Ovary (tissue), 9 donors: Measurements from ENCODE around the gene OGFOD2. TPM values are rescaled to one million over a fixed set of nuclear protein-coding genes. Genes with fewer than 3 reads are reported as not detected.

Experiments used
- DNase-seq, 5 donors: peaks; one replicate each; pipeline ENCODE4 v3.0.0-alpha.2; 2019 to 2020
- H3K27ac ChIP-seq, 2 donors: fragments of 200-600 bp; one replicate each; pipeline versions ENCODE4 v1.5.1 to v1.8.0; 2019 to 2022
- H3K27me3 ChIP-seq: fragments of 200-600 bp; one replicate; pipeline ENCODE4 v1.8.0; 2022
- H3K36me3 ChIP-seq: fragments of 200-600 bp; sonication (generic); one replicate; pipeline ENCODE4 v1.5.1; 2019
- H3K4me1 ChIP-seq: one replicate; pipeline ENCODE4 v1.8.1; 2013; ENCODE audit warnings: mild to moderate bottlenecking, moderate library complexity; ENCODE audit not compliant: insufficient read depth
- H3K4me3 ChIP-seq: fragments of 200-600 bp; sonication (generic); one replicate; pipeline ENCODE4 v1.5.1; 2017
- H3K9me3 ChIP-seq, 2 donors: fragments of 200-600 bp in 1 of 2; sonication (generic) in 1 of 2; one replicate each; pipeline versions ENCODE4 v1.5.1 to v1.8.1; 2013 to 2019; ENCODE audit warnings: mild to moderate bottlenecking in 1 of 2, moderate library complexity in 1 of 2
- EP300 ChIP-seq: sonication (generic); formaldehyde crosslinking; IDR thresholded peaks from one replicate; pipeline ENCODE4 v1.6.1; 2017; ENCODE audit warnings: antibody characterized with exemption
- POLR2A ChIP-seq: fragments of 450-650 bp; IDR thresholded peaks from one replicate; pipeline ENCODE4 v1.6.1; 2017; ENCODE audit warnings: antibody characterized with exemption, mild to moderate bottlenecking, moderate library complexity
- WGBS, 3 donors: extraction: QIAGEN DNeasy Blood & Tissue Kit in 1 of 3; methylation state at CpG; one replicate each; pipeline versions ENCODE4 v1.1.5 to v1.1.7; 2013 to 2017; 5-methylcytosine and 5-hydroxymethylcytosine counted together
- intact Hi-C, 4 donors: fragments of 100-400 bp; cut with DNase I; formaldehyde crosslinking; loops; one replicate each; pipeline versions ENCODE4 v1.11.0 to v1.15.1; 2022 to 2023
- polyA plus RNA-seq, 2 donors: library from polyadenylated mRNA; stranded (reverse); fragments of 200-250 nt in 1 of 2; fragments of 350-450 nt in 1 of 2; fragmentation: Illumina TruSeq in 1 of 2; extraction: RNeasy Lipid Tissue Mini Kit (QIAGEN cat#74804) in 1 of 2; gene quantifications; one replicate each; pipeline ENCODE4 v1.2.3, GENCODE V29; 2013 to 2014
- total RNA-seq, 7 donors: library from RNA; depleted of rRNA in 2 of 7; stranded (reverse); fragments of >200 nt in 2 of 7; fragmentation: NEBNext Ultra II Directional in 3 of 7; extraction: Animal tissue kit (Norgen Biotek cat#: 25700) in 3 of 7; gene quantifications; one replicate each; pipeline versions ENCODE4 v1.1.0 to v1.2.4, GENCODE V29; 2016 to 2023
- TF ChIP-seq, protein P1 (sequence below), 3 donors: fragments of 450-650 bp in 2 of 3; fragments of 200-600 bp in 1 of 3; IDR thresholded peaks; one replicate each; pipeline versions ENCODE4 v1.5.1 to v1.8.0; 2016 to 2022; ENCODE audit warnings: antibody characterized with exemption in 3 of 3, mild to moderate bottlenecking in 1 of 3
- donor health status: DM: no; HTN: no; CAD: no; lungs with moderate emphysema.
- donor health status: DM: no; HTN: no; CAD: no.
- donor health status: Bipolar disorder and iron deficiency.
- donor health status: DM: yes; HTN: yes; CAD: no.
- donor health status: DM: no; HTN: no; CAD: no.
- donor health status: DM: yes; HTN: yes; CAD: no.

Gene OGFOD2
- total and polyA plus RNA-seq, 9 donors = 1.4 to 17.6 (median 16.8) TPM

GRCh38 chr12:122989225-122989839 lies 14.3 kb downstream of the OGFOD2 start:
- H3K4me1 ChIP-seq = peaks cover 11% of the 10 kb centered on the region
- TF ChIP-seq, protein P1, sequence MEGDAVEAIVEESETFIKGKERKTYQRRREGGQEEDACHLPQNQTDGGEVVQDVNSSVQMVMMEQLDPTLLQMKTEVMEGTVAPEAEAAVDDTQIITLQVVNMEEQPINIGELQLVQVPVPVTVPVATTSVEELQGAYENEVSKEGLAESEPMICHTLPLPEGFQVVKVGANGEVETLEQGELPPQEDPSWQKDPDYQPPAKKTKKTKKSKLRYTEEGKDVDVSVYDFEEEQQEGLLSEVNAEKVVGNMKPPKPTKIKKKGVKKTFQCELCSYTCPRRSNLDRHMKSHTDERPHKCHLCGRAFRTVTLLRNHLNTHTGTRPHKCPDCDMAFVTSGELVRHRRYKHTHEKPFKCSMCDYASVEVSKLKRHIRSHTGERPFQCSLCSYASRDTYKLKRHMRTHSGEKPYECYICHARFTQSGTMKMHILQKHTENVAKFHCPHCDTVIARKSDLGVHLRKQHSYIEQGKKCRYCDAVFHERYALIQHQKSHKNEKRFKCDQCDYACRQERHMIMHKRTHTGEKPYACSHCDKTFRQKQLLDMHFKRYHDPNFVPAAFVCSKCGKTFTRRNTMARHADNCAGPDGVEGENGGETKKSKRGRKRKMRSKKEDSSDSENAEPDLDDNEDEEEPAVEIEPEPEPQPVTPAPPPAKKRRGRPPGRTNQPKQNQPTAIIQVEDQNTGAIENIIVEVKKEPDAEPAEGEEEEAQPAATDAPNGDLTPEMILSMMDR (IDR thresholded peaks at IDR 0.05) = no peak
- TF ChIP-seq EP300 = no peak
- TF ChIP-seq POLR2A = no peak
- intact Hi-C loops = no loop called here
- H3K9me3 ChIP-seq = no peaks in the 10 kb centered on the region
- whole genome bisulfite sequencing, 3 donors = 86 to 91% (median 87%) methylated on average over 10 of the region's 10 CpGs
- no peak overlapping the region for H3K4me3 ChIP-seq
- H3K36me3 ChIP-seq = no peaks in the 10 kb centered on the region
- H3K27me3 ChIP-seq = no peaks in the 10 kb centered on the region
- no peak for DNase-seq
- no peak overlapping the region for H3K27ac ChIP-seq

- no peaks in the 10 kb centered on the region for H3K9me3 ChIP-seq
- intact Hi-C loops = no loop called here
- WGBS, 3 donors = 87 to 88% (median 87%) methylated on average over 21 to 22 of the region's 22 CpGs
- DNase-seq = no peak
- H3K27ac ChIP-seq = no peak overlapping the region
- peaks cover 7% of the 10 kb centered on the region for H3K4me1 ChIP-seq
- H3K27me3 ChIP-seq = no peaks in the 10 kb centered on the region
- H3K4me3 ChIP-seq = no peak overlapping the region
- no peaks in the 10 kb centered on the region for H3K36me3 ChIP-seq
- TF ChIP-seq POLR2A (no peak), EP300 (no peak)
- TF ChIP-seq, protein P1 (IDR thresholded peaks at IDR 0.05) = no peak
Observed at GRCh38 chr12:122989874-122990419, 14.9 kb downstream of the OGFOD2 start.

- Histone ChIP-seq H3K36me3 (no peaks in the 10 kb centered on the region), H3K27ac (no peak overlapping the region), H3K9me3 (no peaks in the 10 kb centered on the region), H3K4me1 (peaks cover 2% of the 10 kb centered on the region), H3K27me3 (no peaks in the 10 kb centered on the region), H3K4me3 (no peak overlapping the region)
- 87 to 93% (median 87%) methylated on average over 11 to 13 of the region's 13 CpGs for WGBS, 3 donors
- intact Hi-C loops = no loop called here
- TF ChIP-seq EP300 (no peak), POLR2A (no peak)
- TF ChIP-seq, protein P1 (IDR thresholded peaks at IDR 0.05) = no peak
- DNase-seq = no peak
Observed at GRCh38 chr12:122990561-122990960, 15.5 kb downstream of the OGFOD2 start.

DNA sequence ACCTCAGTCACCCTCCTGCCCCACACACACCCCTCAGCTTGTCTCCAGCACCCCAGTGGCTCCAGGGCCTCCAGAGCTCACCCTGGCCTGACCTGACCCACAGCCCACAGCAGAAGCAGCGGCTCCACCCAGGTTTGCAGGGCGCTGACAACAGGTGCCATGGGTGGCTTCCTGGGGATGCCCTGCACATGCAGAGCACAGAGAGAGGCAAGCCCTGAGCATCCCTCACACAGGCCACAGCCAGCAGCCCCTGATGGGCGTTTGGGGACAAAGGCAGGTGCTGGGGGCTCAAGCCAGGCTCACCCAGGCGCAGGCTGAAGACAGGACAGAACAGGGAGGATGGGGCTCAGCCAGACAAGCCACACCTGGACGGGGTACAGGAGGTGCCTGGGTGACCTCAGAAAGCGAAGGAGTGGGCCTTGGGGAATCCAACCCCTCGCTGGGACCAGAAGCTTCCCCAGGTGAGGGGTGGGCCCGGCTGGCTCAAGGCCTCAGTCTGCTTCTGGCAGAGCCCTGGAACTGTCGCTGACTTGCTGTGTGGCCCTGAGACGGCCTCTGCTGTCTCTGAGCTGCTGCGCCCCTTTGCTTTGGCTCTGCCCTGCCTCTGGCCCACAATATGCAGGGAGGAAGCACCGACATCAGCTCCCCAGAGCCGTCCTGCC lies 16.0 kb downstream of the OGFOD2 start:
- WGBS, 3 donors = 92 to 93% (median 92%) methylated on average over 13 of the region's 13 CpGs
- Histone ChIP-seq H3K4me1 (no peaks in the 10 kb centered on the region), H3K9me3 (no peaks in the 10 kb centered on the region), H3K4me3 (no peak overlapping the region), H3K27me3 (no peaks in the 10 kb centered on the region), H3K36me3 (no peaks in the 10 kb centered on the region), H3K27ac (no peak overlapping the region)
- intact Hi-C loops = no loop called here
- no peak for DNase-seq
- TF ChIP-seq POLR2A (no peak), EP300 (no peak)
- TF ChIP-seq, protein P1 (IDR thresholded peaks at IDR 0.05) = no peak
